Endothelial cell (in vitro differentiated cells): ENCODE measurements around the gene KRTAP6-2. TPM values are rescaled to one million over a fixed set of nuclear protein-coding genes. Genes with fewer than 3 reads are reported as not detected.

Experiments used
- total RNA-seq: library from RNA; stranded (reverse); fragmentation: NEBNext Ultra II Directional; extraction: Animal tissue kit (Norgen Biotek cat#: 25700); gene quantifications from one replicate; pipeline ENCODE4 v1.2.1, GENCODE V29; 2021; ENCODE audit not compliant: unreplicated experiment

Gene KRTAP6-2
- total RNA-seq, 1 donor from 2014 or later, result not detected

Other genes with a start within 250 kb of the KRTAP6-2 start
- not detected for gene KRTAP13-2, start 226.6 kb downstream of the KRTAP6-2 start, total RNA-seq
- gene KRTAP13-1, start 202.9 kb downstream of the KRTAP6-2 start, total RNA-seq, result not detected
- not detected for gene KRTAP13-3, start 173.0 kb downstream of the KRTAP6-2 start, total RNA-seq
- gene KRTAP13-4, start 168.7 kb downstream of the KRTAP6-2 start, total RNA-seq, result not detected
- not detected for gene KRTAP15-1, start 158.6 kb downstream of the KRTAP6-2 start, total RNA-seq
- gene KRTAP19-1, start 118.5 kb downstream of the KRTAP6-2 start, total RNA-seq, result not detected
- not detected for gene KRTAP19-2, start 111.5 kb downstream of the KRTAP6-2 start, total RNA-seq
- not detected for gene KRTAP19-3, start 106.9 kb downstream of the KRTAP6-2 start, total RNA-seq
- gene KRTAP19-4, start 101.7 kb downstream of the KRTAP6-2 start, total RNA-seq, result not detected
- not detected for gene KRTAP19-5, start 96.8 kb downstream of the KRTAP6-2 start, total RNA-seq
- not detected for gene KRTAP19-6, start 57.0 kb downstream of the KRTAP6-2 start, total RNA-seq
- gene KRTAP19-7, start 37.6 kb downstream of the KRTAP6-2 start, total RNA-seq, result not detected
- not detected for gene KRTAP22-2, start 8.5 kb downstream of the KRTAP6-2 start, total RNA-seq
- not detected for gene KRTAP6-3, start 6.5 kb downstream of the KRTAP6-2 start, total RNA-seq
- gene KRTAP22-1, start 2.2 kb upstream of the KRTAP6-2 start, total RNA-seq, result not detected
- gene KRTAP6-1, start 15.0 kb upstream of the KRTAP6-2 start, total RNA-seq, result not detected
- not detected for gene KRTAP20-1, start 17.5 kb upstream of the KRTAP6-2 start, total RNA-seq
- gene KRTAP20-4, start 21.7 kb upstream of the KRTAP6-2 start, total RNA-seq, result not detected
- not detected for gene KRTAP20-2, start 36.3 kb upstream of the KRTAP6-2 start, total RNA-seq
- gene KRTAP20-3, start 44.0 kb upstream of the KRTAP6-2 start, total RNA-seq, result not detected
- not detected for gene KRTAP21-3, start 119.9 kb upstream of the KRTAP6-2 start, total RNA-seq
- gene KRTAP21-2, start 148.4 kb upstream of the KRTAP6-2 start, total RNA-seq, result not detected
- gene KRTAP21-1, start 156.5 kb upstream of the KRTAP6-2 start, total RNA-seq, result not detected
- gene KRTAP8-1, start 214.4 kb upstream of the KRTAP6-2 start, total RNA-seq, result not detected
- not detected for gene KRTAP7-1, start 230.9 kb upstream of the KRTAP6-2 start, total RNA-seq